ENCODE results near the gene ADGRL1.
"Not testable (repeated sequence)": the region's sequence is repeated elsewhere in the genome, so short reads cannot be mapped to it uniquely, and the experiment has no call there.

ADGRL1 gene

GRCh38 chr19:14195216-14195615, 10.8 kb downstream of the ADGRL1 start:
- DNase-seq = peak in 1 of 51 donors; percentile 12

- DNase-seq = no peak
Observed at GRCh38 chr19:14189415-14189814, 16.6 kb downstream of the ADGRL1 start.

GRCh38 chr19:14188086-14188485, 17.9 kb downstream of the ADGRL1 start:
- DNase-seq = not testable (repeated sequence)

GRCh38 chr19:14187561-14187960, 18.4 kb downstream of the ADGRL1 start:
- DNase-seq = no peak

GRCh38 chr19:14186684-14187083, 19.3 kb downstream of the ADGRL1 start:
- not testable (repeated sequence) for DNase-seq

GRCh38 chr19:14185691-14186090, 20.3 kb downstream of the ADGRL1 start:
- not testable (repeated sequence) for DNase-seq

- no peak for DNase-seq
Observed at GRCh38 chr19:14185158-14185557, 20.8 kb downstream of the ADGRL1 start.

- DNase-seq = no peak
Observed at GRCh38 chr19:14183741-14184350, 22.1 kb downstream of the ADGRL1 start.

GRCh38 chr19:14182476-14182875, 23.5 kb downstream of the ADGRL1 start:
- peak in 1 of 51 donors; percentile 10 for DNase-seq

GRCh38 chr19:14181906-14182305, 24.1 kb downstream of the ADGRL1 start:
- DNase-seq = no peak

GRCh38 chr19:14181199-14181598, 24.8 kb downstream of the ADGRL1 start:
- not testable (repeated sequence) for DNase-seq

- no peak for DNase-seq
Observed at GRCh38 chr19:14177496-14178074, 28.4 kb downstream of the ADGRL1 start.

- DNase-seq = no peak
Observed at GRCh38 chr19:14175351-14175792, 30.6 kb downstream of the ADGRL1 start.

GRCh38 chr19:14174883-14175282, 31.1 kb downstream of the ADGRL1 start:
- DNase-seq = no peak

GRCh38 chr19:14168993-14169392, 37.0 kb downstream of the ADGRL1 start:
- no peak for DNase-seq

GRCh38 chr19:14168259-14168972, 37.6 kb downstream of the ADGRL1 start:
- no peak for DNase-seq

GRCh38 chr19:14167576-14168138, 38.3 kb downstream of the ADGRL1 start:
- DNase-seq = no peak

- no peak for DNase-seq
Observed at GRCh38 chr19:14166999-14167575, 38.9 kb downstream of the ADGRL1 start.

- no peak for DNase-seq
Observed at GRCh38 chr19:14165990-14166830, 39.8 kb downstream of the ADGRL1 start.

- DNase-seq = no peak
Observed at GRCh38 chr19:14164724-14165493, 41.1 kb downstream of the ADGRL1 start.
